GM21619 (cell line): ENCODE data around the gene GARNL3.

ENCODE experiments used
- ATAC-seq: cut with Tn5 transposase; IDR thresholded peaks from one replicate; pipeline ENCODE4 v1.9.1; 2021; ENCODE audit not compliant: unreplicated experiment

GARNL3 gene

GRCh38 chr9:127305838-127306226, 41.3 kb downstream of the GARNL3 start:
- ATAC-seq, result no peak

- no peak for ATAC-seq
These were observed 43.2 kb downstream of the GARNL3 start for GRCh38 chr9:127307802-127308201.

GRCh38 chr9:127308652-127309434, 44.3 kb downstream of the GARNL3 start:
- ATAC-seq, result no peak

GRCh38 chr9:127309715-127310114, 45.1 kb downstream of the GARNL3 start:
- ATAC-seq, result no peak

GRCh38 chr9:127311239-127311741, 46.7 kb downstream of the GARNL3 start:
- no peak for ATAC-seq

- ATAC-seq, result no peak
These were observed 48.5 kb downstream of the GARNL3 start for GRCh38 chr9:127313042-127313560.

GRCh38 chr9:127314911-127315310, 50.3 kb downstream of the GARNL3 start:
- no peak for ATAC-seq

GRCh38 chr9:127316586-127317323, 52.2 kb downstream of the GARNL3 start:
- no peak for ATAC-seq

GRCh38 chr9:127318651-127319167, 54.1 kb downstream of the GARNL3 start:
- no peak for ATAC-seq

- no peak for ATAC-seq
These were observed 55.0 kb downstream of the GARNL3 start for GRCh38 chr9:127319366-127320114.

- ATAC-seq, result no peak
These were observed 55.5 kb downstream of the GARNL3 start for GRCh38 chr9:127320115-127320378.

- no peak for ATAC-seq
These were observed 58.8 kb downstream of the GARNL3 start for GRCh38 chr9:127323393-127323792.

GRCh38 chr9:127330501-127330900, 65.9 kb downstream of the GARNL3 start:
- no peak for ATAC-seq

GRCh38 chr9:127333221-127334064, 68.9 kb downstream of the GARNL3 start:
- no peak for ATAC-seq

GRCh38 chr9:127334725-127335124, 70.2 kb downstream of the GARNL3 start:
- no peak for ATAC-seq

GRCh38 chr9:127336086-127336485, 71.5 kb downstream of the GARNL3 start:
- ATAC-seq, result no peak

- ATAC-seq, result no peak
These were observed 72.2 kb downstream of the GARNL3 start for GRCh38 chr9:127336506-127337352.

- no peak for ATAC-seq
These were observed 76.1 kb downstream of the GARNL3 start for GRCh38 chr9:127340721-127341120.

- ATAC-seq, result no peak
These were observed 76.6 kb downstream of the GARNL3 start for GRCh38 chr9:127341152-127341551.
